ENCODE measurements around the gene PIGBOS1. TPM values are rescaled to one million over a fixed set of nuclear protein-coding genes. Genes with fewer than 3 reads are reported as not detected.
A peak's percentile ranks its signal among the peaks of the same experiment; 100 is the strongest.
"Not testable (repeated sequence)": the region's sequence is repeated elsewhere in the genome, so short reads cannot be mapped to it uniquely, and the experiment has no call there.

Gene PIGBOS1
- total RNA-seq, 2 experiments from 2014 or later, result 8.8 to 11.0 TPM

- ATAC-seq, result no peak
- Mint-ChIP-seq H3K9me3 (ENCODE audit: low read depth) (no peaks in the 10 kb centered on the region), H3K27ac (peak overlapping the region; percentile 85), H3K36me3 (ENCODE audit: low read depth) (peaks cover 55% of the 10 kb centered on the region), H3K27me3 (no peaks in the 10 kb centered on the region), H3K4me1 (peaks cover 97% of the 10 kb centered on the region), H3K4me3 (no peak overlapping the region)
- POLR2A ChIA-PET, result interaction anchor here (0.7 to 1.1 kb wide), 3 partner anchors 14 to 62 kb away, joined by 3 to 4 read pairs (median 3); no protein-coding TSS in a partner anchor
- intact Hi-C loops (cut with DNase I, micrococcal nuclease), result no loop called here
- no peak for DNase-seq
- CTCF ChIA-PET, result interaction anchor here (0.6 to 1.7 kb wide), 10 partner anchors 10 to 158 kb away, joined by 3 to 5 read pairs (median 3); no protein-coding TSS in a partner anchor
Measured at GRCh38 chr15:55281517-55282228, 37.2 kb downstream of the PIGBOS1 start.

DNA sequence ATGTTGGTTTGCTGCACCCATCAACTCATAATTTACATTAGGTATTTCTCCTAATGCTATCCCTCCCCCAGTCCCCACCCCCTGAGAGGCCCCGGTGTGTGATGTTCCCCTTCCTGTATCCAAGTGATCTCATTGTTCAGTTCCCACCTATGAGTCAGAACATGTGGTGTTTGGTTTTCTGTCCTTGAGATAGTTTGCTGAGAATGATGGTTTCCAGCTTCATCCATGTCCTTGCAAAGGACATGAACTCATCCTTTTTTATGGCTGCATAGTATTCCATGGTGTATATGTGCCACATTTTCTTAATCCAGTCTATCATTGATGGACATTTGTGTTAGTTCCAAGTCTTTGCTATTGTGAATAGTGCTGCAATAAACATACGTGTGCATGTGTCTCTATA lies 38.3 kb downstream of the PIGBOS1 start:
- intact Hi-C loops (cut with DNase I, micrococcal nuclease), result loop anchor here (1.0 kb wide), 3 partner anchors 9 to 59 kb away; partner anchors contain the start of gene RAB27A (in 2 of the 2)
- not testable (repeated sequence) for H3K4me3 Mint-ChIP-seq; H3K27me3 Mint-ChIP-seq; ATAC-seq; H3K9me3 Mint-ChIP-seq (ENCODE audit: low read depth)
- H3K4me1 Mint-ChIP-seq, result peaks cover 95% of the 10 kb centered on the region
- H3K36me3 Mint-ChIP-seq (ENCODE audit: low read depth), result peaks cover 48% of the 10 kb centered on the region
- H3K27ac Mint-ChIP-seq, result peak overlapping the region; percentile 88
- DNase-seq, result peak; percentile 68
- ChIA-PET POLR2A (interaction anchor here (1.0 to 1.5 kb wide), 4 partner anchors 13 to 84 kb away, joined by 3 to 4 read pairs (median 3); partner anchors contain the start of gene RSL24D1), CTCF (interaction anchor here (1.0 kb wide), 1 partner anchor 83 kb away, joined by 3 read pairs; no protein-coding TSS in a partner anchor)

DNA sequence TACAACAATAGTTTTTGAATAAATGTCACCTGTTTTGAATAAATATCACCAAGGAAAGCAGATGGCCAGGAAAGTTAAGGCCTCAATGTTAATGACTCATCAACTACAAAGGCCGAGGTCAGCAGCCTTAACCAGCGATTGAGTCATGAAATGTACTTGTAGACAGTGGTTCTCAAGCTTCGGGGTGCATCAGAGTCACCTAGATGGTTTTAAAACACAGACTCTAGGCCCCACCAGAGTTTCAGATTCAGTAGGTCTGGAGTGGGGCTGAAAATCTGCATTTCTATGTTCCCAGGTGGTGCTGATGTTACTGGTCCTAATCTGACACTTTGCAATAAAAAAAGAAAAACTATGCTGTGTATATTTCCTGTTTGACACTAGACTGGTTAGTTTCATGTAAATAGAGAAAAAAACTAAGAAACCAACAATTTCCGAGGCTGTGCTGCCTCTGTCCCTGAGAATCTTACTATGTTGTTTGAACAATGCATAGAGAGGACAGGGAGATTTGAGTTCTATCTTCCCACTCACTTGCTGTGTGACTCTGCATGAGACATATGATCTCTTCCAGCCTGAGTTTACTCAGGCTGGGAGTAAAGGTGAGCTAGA lies 39.1 kb downstream of the PIGBOS1 start:
- peaks cover 47% of the 10 kb centered on the region for H3K36me3 Mint-ChIP-seq (ENCODE audit: low read depth)
- POLR2A ChIA-PET, result interaction anchor here (1.0 to 1.5 kb wide), 4 partner anchors 12 to 83 kb away, joined by 3 to 4 read pairs (median 3); partner anchors contain the start of gene RSL24D1
- H3K9me3 Mint-ChIP-seq (ENCODE audit: low read depth), result no peaks in the 10 kb centered on the region
- H3K27ac Mint-ChIP-seq, result peak overlapping the region; percentile 95
- no peaks in the 10 kb centered on the region for H3K27me3 Mint-ChIP-seq
- H3K4me1 Mint-ChIP-seq, result peaks cover 95% of the 10 kb centered on the region
- H3K4me3 Mint-ChIP-seq, result peak overlapping the region; percentile 45
- CTCF ChIA-PET, result interaction anchor here (1.4 to 1.6 kb wide), 2 partner anchors 43 to 62 kb away, joined by 3 to 4 read pairs; no protein-coding TSS in a partner anchor
- ATAC-seq (peak; percentile 78), DNase-seq (peak; percentile 73)
- intact Hi-C loops (cut with DNase I, micrococcal nuclease), result loop anchor here (1.0 kb wide), 4 partner anchors 9 to 59 kb away; partner anchors contain the start of gene RAB27A (in 2 of the 2)

GRCh38 chr15:55279100-55279745 lies 39.7 kb downstream of the PIGBOS1 start:
- DNase-seq (no peak), ATAC-seq (no peak)
- H3K36me3 Mint-ChIP-seq (ENCODE audit: low read depth), result peaks cover 46% of the 10 kb centered on the region
- ChIA-PET POLR2A (interaction anchor here (1.4 to 1.5 kb wide), 2 partner anchors 41 to 82 kb away, joined by 3 to 4 read pairs; partner anchors contain the start of gene RSL24D1), CTCF (interaction anchor here (1.4 to 1.6 kb wide), 2 partner anchors 42 to 61 kb away, joined by 3 to 4 read pairs; no protein-coding TSS in a partner anchor)
- H3K9me3 Mint-ChIP-seq (ENCODE audit: low read depth), result no peaks in the 10 kb centered on the region
- H3K27ac Mint-ChIP-seq, result peak overlapping the region; percentile 95
- H3K4me1 Mint-ChIP-seq, result peaks cover 89% of the 10 kb centered on the region
- intact Hi-C loops (cut with DNase I, micrococcal nuclease), result loop anchor here in 1 of 2 experiments (1.0 kb wide), 1 partner anchor 42 kb away; no protein-coding TSS in a partner anchor
- H3K4me3 Mint-ChIP-seq, result peak overlapping the region; percentile 45
- no peaks in the 10 kb centered on the region for H3K27me3 Mint-ChIP-seq

DNA sequence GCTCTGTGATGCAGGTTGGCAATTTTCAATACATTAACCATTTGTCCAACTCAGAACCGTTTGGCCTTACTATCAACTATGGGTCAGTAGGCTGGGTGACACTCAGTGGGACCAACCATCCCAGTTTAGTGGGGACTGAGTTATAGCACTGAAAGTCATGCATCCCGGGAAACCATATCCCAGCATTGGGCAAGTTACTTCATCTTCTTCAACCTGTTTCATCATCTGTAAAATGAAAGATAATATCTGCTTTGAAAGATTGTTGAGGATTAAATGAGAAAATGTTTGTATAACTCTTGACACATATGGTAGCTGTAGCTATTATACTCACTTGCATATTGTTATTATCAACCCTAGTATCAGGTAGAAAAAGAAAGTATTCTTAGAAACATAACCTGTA lies 41.2 kb downstream of the PIGBOS1 start:
- H3K4me1 Mint-ChIP-seq, result peaks cover 86% of the 10 kb centered on the region
- ATAC-seq (no peak), DNase-seq (no peak)
- ChIA-PET POLR2A (interaction anchor here (0.7 kb wide), 1 partner anchor 37 kb away, joined by 3 read pairs; no protein-coding TSS in a partner anchor), CTCF (interaction anchor here (1.2 to 2.0 kb wide), 3 partner anchors 9 to 162 kb away, joined by 3 to 6 read pairs (median 5); no protein-coding TSS in a partner anchor)
- intact Hi-C loops (cut with DNase I, micrococcal nuclease), result loop anchor here in 1 of 2 experiments (1.0 kb wide), 1 partner anchor 35 kb away; no protein-coding TSS in a partner anchor
- H3K27ac Mint-ChIP-seq, result peak overlapping the region; percentile 95
- H3K9me3 Mint-ChIP-seq (ENCODE audit: low read depth), result no peaks in the 10 kb centered on the region
- peaks cover 53% of the 10 kb centered on the region for H3K36me3 Mint-ChIP-seq (ENCODE audit: low read depth)
- H3K27me3 Mint-ChIP-seq, result no peaks in the 10 kb centered on the region
- peak overlapping the region; percentile 21 for H3K4me3 Mint-ChIP-seq

- Mint-ChIP-seq H3K9me3 (ENCODE audit: low read depth) (no peaks in the 10 kb centered on the region), H3K4me3 (peak overlapping the region; percentile 21), H3K27me3 (no peaks in the 10 kb centered on the region), H3K4me1 (peaks cover 84% of the 10 kb centered on the region), H3K27ac (peak overlapping the region; percentile 95), H3K36me3 (ENCODE audit: low read depth) (peaks cover 54% of the 10 kb centered on the region)
- intact Hi-C loops (cut with DNase I, micrococcal nuclease), result loop anchor here in 1 of 2 experiments (1.0 kb wide), 1 partner anchor 35 kb away; no protein-coding TSS in a partner anchor
- POLR2A ChIA-PET, result interaction anchor here (0.7 to 1.0 kb wide), 5 partner anchors 10 to 59 kb away, joined by 3 to 4 read pairs (median 3); partner anchors contain the start of genes PIGB and PIGBOS1
- CTCF ChIA-PET, result interaction anchor here (1.2 to 2.0 kb wide), 4 partner anchors 8 to 163 kb away, joined by 3 to 6 read pairs (median 5); no protein-coding TSS in a partner anchor
- ATAC-seq, result peak; percentile 54
- peak; percentile 75 for DNase-seq
Measured at GRCh38 chr15:55277116-55277564, 41.8 kb downstream of the PIGBOS1 start.

- H3K36me3 Mint-ChIP-seq (ENCODE audit: low read depth), result peaks cover 53% of the 10 kb centered on the region
- H3K4me3 Mint-ChIP-seq, result no peak overlapping the region
Measured at GRCh38 chr15:55276324-55276723, 42.6 kb downstream of the PIGBOS1 start.

GRCh38 chr15:55270291-55270690 lies 48.6 kb downstream of the PIGBOS1 start:
- peaks cover 80% of the 10 kb centered on the region for H3K4me1 Mint-ChIP-seq
- no peak overlapping the region for H3K4me3 Mint-ChIP-seq
- ATAC-seq, result peak; percentile 13

More at GRCh38 chr15:55276324-55276723, 42.6 kb downstream of the PIGBOS1 start:
- Mint-ChIP-seq H3K27me3 (no peaks in the 10 kb centered on the region), H3K9me3 (ENCODE audit: low read depth) (no peaks in the 10 kb centered on the region), H3K4me1 (peaks cover 82% of the 10 kb centered on the region), H3K27ac (peak overlapping the region; percentile 95)
- no peak for ATAC-seq
- ChIA-PET CTCF (interaction anchor here (0.7 to 2.0 kb wide), 6 partner anchors 7 to 598 kb away, joined by 3 to 6 read pairs (median 4); no protein-coding TSS in a partner anchor), POLR2A (interaction anchor here (0.9 to 1.0 kb wide), 4 partner anchors 9 to 58 kb away, joined by 3 to 4 read pairs (median 4); partner anchors contain the start of genes PIGB and PIGBOS1)
- intact Hi-C loops (cut with DNase I, micrococcal nuclease), result no loop called here
- DNase-seq, result no peak

DNA sequence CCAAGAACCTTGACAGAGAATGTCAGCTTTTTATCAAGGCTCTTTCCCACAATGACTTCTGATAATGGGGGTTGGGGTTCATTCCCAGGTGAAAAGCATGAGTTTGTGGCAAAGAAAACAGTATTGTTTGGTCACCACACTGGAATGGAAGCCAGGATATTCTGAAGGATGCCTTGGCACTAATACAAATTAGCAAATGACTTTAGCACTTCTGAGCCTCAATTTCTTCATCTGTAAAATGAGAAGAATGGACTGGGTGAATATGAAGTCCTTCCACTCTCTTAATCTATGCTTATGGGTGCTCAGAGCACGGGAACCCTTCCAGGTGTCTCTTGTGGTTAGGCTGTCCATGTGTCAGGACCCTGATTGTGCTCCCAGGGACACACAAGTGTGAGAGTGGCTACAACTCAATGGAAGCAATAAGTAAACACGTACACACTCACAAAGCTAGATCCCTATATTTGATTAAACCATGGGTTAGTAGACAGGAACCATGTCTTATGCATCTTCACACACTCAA lies 50.7 kb downstream of the PIGBOS1 start:
- Mint-ChIP-seq H3K27me3 (no peaks in the 10 kb centered on the region), H3K27ac (peak overlapping the region; percentile 98), H3K4me3 (peak overlapping the region; percentile 70), H3K9me3 (ENCODE audit: low read depth) (no peaks in the 10 kb centered on the region), H3K36me3 (ENCODE audit: low read depth) (peaks cover 74% of the 10 kb centered on the region), H3K4me1 (peaks cover 66% of the 10 kb centered on the region)
- CTCF ChIA-PET, result interaction anchor here (0.8 to 1.5 kb wide), 3 partner anchors 9 to 27 kb away, joined by 3 to 6 read pairs (median 4); no protein-coding TSS in a partner anchor
- no peak for ATAC-seq
- POLR2A ChIA-PET, result interaction anchor here (1.0 to 1.4 kb wide), 3 partner anchors 8 to 23 kb away, joined by 3 to 4 read pairs (median 4); no protein-coding TSS in a partner anchor
- DNase-seq, result no peak
- intact Hi-C loops (cut with DNase I, micrococcal nuclease), result no loop called here

More at GRCh38 chr15:55270291-55270690, 48.6 kb downstream of the PIGBOS1 start:
- peak; percentile 30 for DNase-seq
- Mint-ChIP-seq H3K27ac (peak overlapping the region; percentile 60), H3K36me3 (ENCODE audit: low read depth) (peaks cover 77% of the 10 kb centered on the region), H3K27me3 (no peaks in the 10 kb centered on the region), H3K9me3 (ENCODE audit: low read depth) (no peaks in the 10 kb centered on the region)
- intact Hi-C loops (cut with DNase I, micrococcal nuclease), result no loop called here
- POLR2A ChIA-PET, result no interaction called here
- CTCF ChIA-PET, result interaction anchor here (0.8 to 2.6 kb wide), 6 partner anchors 11 to 73 kb away, joined by 3 to 5 read pairs (median 3); partner anchors contain the start of gene RSL24D1

Data from activated CD4-positive, alpha-beta T cell treated with anti-CD3 and anti-CD28 coated beads for 36 hours (primary cell).